NB4 (cell line): ENCODE results near the gene DEF6.

ENCODE experiments used
- DNase-seq: peaks from one replicate; pipeline ENCODE4 v3.0.0; 2010; ENCODE audit warnings: low read depth
- H3K4me3 ChIP-seq: one replicate; pipeline ENCODE4 v1.5.1; 2011; ENCODE audit warnings: mild to moderate bottlenecking, low read depth, low read length, moderate library complexity
- CTCF ChIP-seq: IDR thresholded peaks from one replicate; pipeline ENCODE4 v1.5.1; 2012; ENCODE audit warnings: low read depth, low read length
- MAX ChIP-seq: IDR thresholded peaks from 2 replicates; pipeline ENCODE4 v1.6.1; 2011; ENCODE audit warnings: low read depth, low read length
- MYC ChIP-seq: IDR thresholded peaks from 2 replicates; pipeline ENCODE4 v1.6.1; 2011; ENCODE audit warnings: low read depth, low read length
- POLR2A ChIP-seq: IDR thresholded peaks from 2 replicates; pipeline ENCODE4 v1.6.1; 2011; ENCODE audit warnings: mild to moderate bottlenecking; ENCODE audit not compliant: insufficient read length; ENCODE audit errors: extremely low read depth

Gene DEF6

DNA sequence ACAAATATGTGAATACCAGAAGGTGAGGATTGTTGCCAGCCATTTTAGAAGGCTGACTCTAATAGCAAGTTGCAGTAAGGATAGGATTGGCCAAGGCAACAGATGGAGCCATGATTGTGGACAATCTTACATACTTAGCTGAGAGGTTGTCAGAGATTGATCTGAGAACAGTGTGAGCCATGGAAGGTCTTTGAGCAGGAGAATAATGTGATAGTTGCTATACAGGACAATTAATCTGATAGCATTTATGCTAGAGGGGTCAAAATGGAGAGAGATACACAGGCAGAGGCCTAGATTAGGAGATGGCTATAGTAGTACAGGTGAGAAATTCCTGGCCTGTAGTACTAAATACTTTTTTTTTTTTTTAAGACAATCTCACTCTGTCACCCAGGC lies 68.6 kb downstream of the DEF6 start:
- no peak overlapping the region for H3K4me3 ChIP-seq
- TF ChIP-seq MYC (no peak), CTCF (no peak), POLR2A (no peak), MAX (no peak)

DNA sequence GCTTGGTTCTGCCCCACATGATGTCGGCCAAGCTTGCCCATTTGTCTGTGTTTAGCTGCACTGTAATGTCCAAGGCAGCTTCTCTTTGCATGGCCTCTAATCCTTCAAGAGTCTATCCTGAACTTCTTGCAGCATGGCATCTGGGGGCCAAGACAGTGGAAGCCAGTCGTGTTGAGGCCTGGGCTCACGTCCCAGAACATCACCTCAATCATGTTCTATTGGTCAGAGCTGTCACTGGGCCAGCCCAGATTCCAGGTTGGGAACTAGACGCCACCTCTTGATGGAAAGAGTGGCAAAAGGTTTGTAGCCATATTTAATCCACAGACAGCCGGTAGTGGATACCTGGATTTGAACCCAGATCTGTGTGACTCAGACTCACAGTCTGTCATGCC lies 70.0 kb downstream of the DEF6 start:
- DNase-seq = no peak
- no peak overlapping the region for H3K4me3 ChIP-seq
- TF ChIP-seq CTCF = no peak
- no peak for TF ChIP-seq MAX
- no peak for TF ChIP-seq POLR2A
- TF ChIP-seq MYC = no peak

More for the DNA sequence above, 68.6 kb downstream of the DEF6 start:
- DNase-seq = no peak

GRCh38 chr6:35368038-35368887 lies 70.6 kb downstream of the DEF6 start:
- H3K4me3 ChIP-seq = no peak overlapping the region
- no peak for TF ChIP-seq POLR2A
- TF ChIP-seq CTCF = no peak
- TF ChIP-seq MYC = no peak
- TF ChIP-seq MAX = no peak
- DNase-seq = peak; percentile 52

GRCh38 chr6:35370124-35370741 lies 72.6 kb downstream of the DEF6 start:
- H3K4me3 ChIP-seq = peak overlapping the region; percentile 35
- TF ChIP-seq MYC (peak; percentile 92), MAX (peak; percentile 72), CTCF (no peak), POLR2A (no peak)
- DNase-seq = peak; percentile 99

DNA sequence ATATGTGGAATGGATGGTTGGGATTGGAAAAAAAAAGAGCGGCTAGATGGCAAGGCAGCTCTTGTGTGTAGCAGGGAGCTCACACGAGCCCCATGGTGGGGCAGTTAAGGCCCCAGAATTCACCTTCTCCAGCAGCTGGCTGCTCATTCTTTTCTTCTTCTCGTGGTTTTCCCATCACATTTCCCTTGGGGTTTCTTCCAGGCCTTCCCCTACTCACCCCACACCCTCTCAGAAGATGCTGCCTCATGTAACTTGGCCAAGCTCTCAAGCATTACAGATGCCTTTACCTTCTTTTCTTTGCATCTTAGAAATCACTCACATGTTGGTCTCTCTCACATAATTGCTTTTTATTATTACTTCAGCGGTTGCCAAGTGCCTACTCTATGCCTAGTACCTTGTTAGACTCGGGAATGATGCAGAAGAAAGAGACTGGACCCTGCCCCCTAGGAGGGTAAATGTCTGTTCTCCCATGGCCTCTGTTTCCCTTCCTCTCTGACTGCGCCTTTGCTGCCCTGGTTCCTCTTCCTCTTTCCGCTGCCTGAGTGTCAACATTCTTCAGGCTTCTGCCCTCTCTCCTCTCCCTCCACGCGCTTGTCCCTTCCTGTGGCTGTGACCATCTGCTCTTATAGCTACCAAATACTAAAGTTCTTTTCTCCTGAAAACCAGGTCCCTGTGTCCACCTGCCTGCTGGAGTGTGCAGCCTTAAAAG lies 73.3 kb downstream of the DEF6 start:
- H3K4me3 ChIP-seq = peak overlapping the region; percentile 35
- TF ChIP-seq MYC (no peak), MAX (no peak; the same call in 1 of the 2 replicates)
- peak; percentile 83 for DNase-seq
